ENCODE results near the gene CD109. TPM values are rescaled to one million over a fixed set of nuclear protein-coding genes. Genes with fewer than 3 reads are reported as not detected.

The CD109 gene
- total RNA-seq, 1 experiment from 2014 or later, result 0.18 TPM

DNA sequence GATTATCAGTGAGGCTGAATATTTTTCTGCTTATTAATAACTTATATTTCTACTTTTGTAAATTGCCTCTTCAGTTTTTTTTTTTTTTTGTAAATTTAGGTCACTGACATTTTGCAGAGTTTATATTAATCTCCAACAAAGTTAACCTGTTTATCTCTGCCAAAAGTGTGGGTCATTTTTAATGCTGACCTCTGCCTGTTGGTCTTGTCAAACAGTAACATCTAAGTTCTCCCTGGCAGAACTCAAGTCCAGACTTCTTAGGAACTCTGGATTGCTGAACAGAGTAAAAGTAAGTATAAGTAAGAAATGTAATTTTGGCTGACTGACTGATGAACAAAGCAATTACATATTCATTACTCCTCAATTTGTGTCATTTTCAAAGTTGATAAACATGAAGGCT is 83.9 kb downstream of the CD109 start:
- Mint-ChIP-seq H3K4me3 (ENCODE audit: unreplicated experiment) (no peak overlapping the region), H3K27me3 (ENCODE audit: insufficient read depth, unreplicated experiment) (peaks cover 2% of the 10 kb centered on the region), H3K36me3 (ENCODE audit: insufficient read depth, unreplicated experiment) (no peaks in the 10 kb centered on the region), H3K4me1 (ENCODE audit: low read depth, unreplicated experiment) (no peaks in the 10 kb centered on the region), H3K27ac (ENCODE audit: unreplicated experiment) (no peak overlapping the region), H3K9me3 (ENCODE audit: unreplicated experiment) (no peaks in the 10 kb centered on the region)
- ChIA-PET POLR2A (no interaction called here), CTCF (no interaction called here)
- TF ChIP-seq, protein P1, sequence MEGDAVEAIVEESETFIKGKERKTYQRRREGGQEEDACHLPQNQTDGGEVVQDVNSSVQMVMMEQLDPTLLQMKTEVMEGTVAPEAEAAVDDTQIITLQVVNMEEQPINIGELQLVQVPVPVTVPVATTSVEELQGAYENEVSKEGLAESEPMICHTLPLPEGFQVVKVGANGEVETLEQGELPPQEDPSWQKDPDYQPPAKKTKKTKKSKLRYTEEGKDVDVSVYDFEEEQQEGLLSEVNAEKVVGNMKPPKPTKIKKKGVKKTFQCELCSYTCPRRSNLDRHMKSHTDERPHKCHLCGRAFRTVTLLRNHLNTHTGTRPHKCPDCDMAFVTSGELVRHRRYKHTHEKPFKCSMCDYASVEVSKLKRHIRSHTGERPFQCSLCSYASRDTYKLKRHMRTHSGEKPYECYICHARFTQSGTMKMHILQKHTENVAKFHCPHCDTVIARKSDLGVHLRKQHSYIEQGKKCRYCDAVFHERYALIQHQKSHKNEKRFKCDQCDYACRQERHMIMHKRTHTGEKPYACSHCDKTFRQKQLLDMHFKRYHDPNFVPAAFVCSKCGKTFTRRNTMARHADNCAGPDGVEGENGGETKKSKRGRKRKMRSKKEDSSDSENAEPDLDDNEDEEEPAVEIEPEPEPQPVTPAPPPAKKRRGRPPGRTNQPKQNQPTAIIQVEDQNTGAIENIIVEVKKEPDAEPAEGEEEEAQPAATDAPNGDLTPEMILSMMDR (IDR thresholded peaks at IDR 0.05; ENCODE audit: insufficient read depth in 1 of 2, low read depth in 1 of 2, low read length in 1 of 2, severe bottlenecking in 1 of 2, unreplicated experiment in 1 of 2), result no peak
- Histone ChIP-seq H3K9me3 (no peaks in the 10 kb centered on the region), H3K36me3 (ENCODE audit: control insufficient read depth, insufficient read depth, low read length) (no peaks in the 10 kb centered on the region), H3K4me1 (no peaks in the 10 kb centered on the region), H3K27me3 (replicated peaks; ENCODE audit: control insufficient read depth, insufficient read depth, low read length) (no peaks in the 10 kb centered on the region), H3K4me3 (ENCODE audit: low read depth, low read length) (no peak overlapping the region)
- no peak for DNase-seq
- no TSS peak for BruUV-seq (replicated peaks)
- intact Hi-C loops (cut with micrococcal nuclease; ENCODE audit: unreplicated experiment), result no loop called here

DNA sequence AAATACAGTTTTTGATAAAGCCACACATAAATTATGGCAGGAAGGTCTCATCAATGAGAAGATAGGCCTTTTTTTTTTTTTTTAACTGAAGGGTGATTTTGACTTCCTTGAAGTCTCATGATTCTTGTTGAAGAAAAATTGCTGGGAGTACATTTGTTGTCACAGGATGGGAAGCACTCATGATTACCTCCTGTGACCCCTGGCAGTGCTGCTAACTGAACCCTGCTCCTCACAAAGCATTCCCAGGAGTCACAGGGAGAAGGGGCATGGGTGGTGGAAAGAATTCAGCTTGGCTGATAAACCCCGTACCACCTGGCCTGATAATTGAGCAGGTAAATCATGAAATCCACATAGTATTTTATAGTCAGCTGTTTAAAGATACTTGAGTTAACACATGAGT is 86.9 kb downstream of the CD109 start:
- no TSS peak for BruUV-seq (replicated peaks)
- no peak overlapping the region for H3K27ac Mint-ChIP-seq (ENCODE audit: unreplicated experiment)
- Histone ChIP-seq H3K9me3 (no peaks in the 10 kb centered on the region), H3K36me3 (ENCODE audit: control insufficient read depth, insufficient read depth, low read length) (no peaks in the 10 kb centered on the region), H3K4me1 (no peaks in the 10 kb centered on the region), H3K27me3 (replicated peaks; ENCODE audit: control insufficient read depth, insufficient read depth, low read length) (no peaks in the 10 kb centered on the region), H3K4me3 (ENCODE audit: low read depth, low read length) (no peak overlapping the region)
- intact Hi-C loops (cut with micrococcal nuclease; ENCODE audit: unreplicated experiment), result no loop called here
- POLR2A ChIA-PET, result no interaction called here
- DNase-seq, result no peak
- no peaks in the 10 kb centered on the region for H3K36me3 Mint-ChIP-seq (ENCODE audit: insufficient read depth, unreplicated experiment)
- no peak overlapping the region for H3K4me3 Mint-ChIP-seq (ENCODE audit: unreplicated experiment)
- no peaks in the 10 kb centered on the region for H3K9me3 Mint-ChIP-seq (ENCODE audit: unreplicated experiment)
- peaks cover 2% of the 10 kb centered on the region for H3K27me3 Mint-ChIP-seq (ENCODE audit: insufficient read depth, unreplicated experiment)
- TF ChIP-seq, protein P1 (IDR thresholded peaks at IDR 0.05; ENCODE audit: insufficient read depth in 1 of 2, low read depth in 1 of 2, low read length in 1 of 2, severe bottlenecking in 1 of 2, unreplicated experiment in 1 of 2), result no peak
- no peaks in the 10 kb centered on the region for H3K4me1 Mint-ChIP-seq (ENCODE audit: low read depth, unreplicated experiment)
- CTCF ChIA-PET, result no interaction called here

DNA sequence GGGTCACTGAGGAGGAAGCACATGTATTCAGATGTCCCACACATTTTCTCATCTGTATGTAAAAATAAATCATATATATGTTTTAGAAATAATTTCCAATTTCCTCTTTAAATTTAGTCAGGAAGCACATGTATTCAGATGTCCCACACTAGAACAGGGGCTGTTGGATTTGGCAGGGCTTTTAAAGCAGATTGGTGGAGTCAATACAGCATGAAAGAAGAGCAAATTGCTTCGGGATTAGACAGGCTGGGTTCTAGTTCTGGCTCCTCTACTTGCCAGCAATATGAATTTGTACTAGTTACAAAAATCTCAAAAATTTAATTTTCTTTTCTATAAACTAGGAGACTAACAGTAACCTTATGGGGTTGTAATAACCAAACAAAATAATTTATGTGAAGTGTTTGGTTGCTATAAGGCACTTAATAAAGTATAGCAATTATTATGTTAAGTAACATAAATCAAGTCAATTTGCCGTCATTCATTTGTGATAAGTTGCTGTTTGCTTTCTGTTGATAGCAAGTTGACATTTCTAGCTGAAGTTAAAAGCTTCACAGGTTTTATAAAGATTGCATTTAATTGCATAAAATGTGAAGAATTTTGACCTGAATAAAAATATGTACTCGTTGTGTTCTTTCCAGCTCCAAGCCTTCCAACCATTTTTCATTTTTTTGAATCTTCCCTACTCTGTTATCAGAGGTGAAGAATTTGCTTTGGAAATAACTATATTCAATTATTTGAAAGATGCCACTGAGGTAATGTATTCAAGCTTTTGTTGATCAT is 88.9 kb downstream of the CD109 start:
- CTCF ChIA-PET, result no interaction called here
- H3K27me3 ChIP-seq (replicated peaks; ENCODE audit: control insufficient read depth, insufficient read depth, low read length), result no peaks in the 10 kb centered on the region
- intact Hi-C loops (cut with micrococcal nuclease; ENCODE audit: unreplicated experiment), result no loop called here
- no peaks in the 10 kb centered on the region for H3K4me1 ChIP-seq
- Mint-ChIP-seq H3K27ac (ENCODE audit: unreplicated experiment) (no peak overlapping the region), H3K36me3 (ENCODE audit: insufficient read depth, unreplicated experiment) (no peaks in the 10 kb centered on the region), H3K4me3 (ENCODE audit: unreplicated experiment) (no peak overlapping the region), H3K9me3 (ENCODE audit: unreplicated experiment) (no peaks in the 10 kb centered on the region), H3K4me1 (ENCODE audit: low read depth, unreplicated experiment) (no peaks in the 10 kb centered on the region), H3K27me3 (ENCODE audit: insufficient read depth, unreplicated experiment) (peaks cover 2% of the 10 kb centered on the region)
- BruUV-seq (replicated peaks), result no TSS peak
- no peak for DNase-seq
- POLR2A ChIA-PET, result no interaction called here
- H3K9me3 ChIP-seq, result no peaks in the 10 kb centered on the region
- TF ChIP-seq, protein P1 (IDR thresholded peaks at IDR 0.05; ENCODE audit: insufficient read depth in 1 of 2, low read depth in 1 of 2, low read length in 1 of 2, severe bottlenecking in 1 of 2, unreplicated experiment in 1 of 2), result no peak
- H3K4me3 ChIP-seq (ENCODE audit: low read depth, low read length), result no peak overlapping the region
- no peaks in the 10 kb centered on the region for H3K36me3 ChIP-seq (ENCODE audit: control insufficient read depth, insufficient read depth, low read length)

All from Caco-2 (cell line).